Adrenal gland (tissue), 5 donors: ENCODE measurements around the gene AMPD3.

Experiments
- POLR2A ChIP-seq, 2 donors: fragments of 450-650 bp; IDR thresholded peaks; one replicate each; pipeline ENCODE4 v1.6.1; 2017; ENCODE audit warnings: antibody characterized with exemption in 2 of 2, mild to moderate bottlenecking in 2 of 2, moderate library complexity in 1 of 2
- TF ChIP-seq, protein P1 (sequence below), 6 experiments: fragments of 450-650 bp in 4 of 6; fragments of 200-600 bp in 2 of 6; sonication (generic) in 1 of 6; IDR thresholded peaks; 1 replicate in 5 of 6; 2 replicates in 1 of 6; pipeline versions ENCODE4 v1.5.1 to v1.8.0; 2016 to 2021; ENCODE audit warnings: antibody characterized with exemption in 6 of 6, mild to moderate bottlenecking in 2 of 6, moderate library complexity in 1 of 6
- donor health status: DM: no; HTN: no; CAD: no.

- TF ChIP-seq POLR2A (IDR thresholded peaks at IDR 0.05): no peak
- TF ChIP-seq, protein P1, sequence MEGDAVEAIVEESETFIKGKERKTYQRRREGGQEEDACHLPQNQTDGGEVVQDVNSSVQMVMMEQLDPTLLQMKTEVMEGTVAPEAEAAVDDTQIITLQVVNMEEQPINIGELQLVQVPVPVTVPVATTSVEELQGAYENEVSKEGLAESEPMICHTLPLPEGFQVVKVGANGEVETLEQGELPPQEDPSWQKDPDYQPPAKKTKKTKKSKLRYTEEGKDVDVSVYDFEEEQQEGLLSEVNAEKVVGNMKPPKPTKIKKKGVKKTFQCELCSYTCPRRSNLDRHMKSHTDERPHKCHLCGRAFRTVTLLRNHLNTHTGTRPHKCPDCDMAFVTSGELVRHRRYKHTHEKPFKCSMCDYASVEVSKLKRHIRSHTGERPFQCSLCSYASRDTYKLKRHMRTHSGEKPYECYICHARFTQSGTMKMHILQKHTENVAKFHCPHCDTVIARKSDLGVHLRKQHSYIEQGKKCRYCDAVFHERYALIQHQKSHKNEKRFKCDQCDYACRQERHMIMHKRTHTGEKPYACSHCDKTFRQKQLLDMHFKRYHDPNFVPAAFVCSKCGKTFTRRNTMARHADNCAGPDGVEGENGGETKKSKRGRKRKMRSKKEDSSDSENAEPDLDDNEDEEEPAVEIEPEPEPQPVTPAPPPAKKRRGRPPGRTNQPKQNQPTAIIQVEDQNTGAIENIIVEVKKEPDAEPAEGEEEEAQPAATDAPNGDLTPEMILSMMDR (IDR thresholded peaks at IDR 0.05): no peak
Observed at GRCh38 chr11:10505278-10506007, 50.4 kb downstream of the AMPD3 start.
